ENCODE measurements around the gene COMMD9.
"Not testable (repeated sequence)": the region's sequence is repeated elsewhere in the genome, so short reads cannot be mapped to it uniquely, and the experiment has no call there.

Gene COMMD9

DNA sequence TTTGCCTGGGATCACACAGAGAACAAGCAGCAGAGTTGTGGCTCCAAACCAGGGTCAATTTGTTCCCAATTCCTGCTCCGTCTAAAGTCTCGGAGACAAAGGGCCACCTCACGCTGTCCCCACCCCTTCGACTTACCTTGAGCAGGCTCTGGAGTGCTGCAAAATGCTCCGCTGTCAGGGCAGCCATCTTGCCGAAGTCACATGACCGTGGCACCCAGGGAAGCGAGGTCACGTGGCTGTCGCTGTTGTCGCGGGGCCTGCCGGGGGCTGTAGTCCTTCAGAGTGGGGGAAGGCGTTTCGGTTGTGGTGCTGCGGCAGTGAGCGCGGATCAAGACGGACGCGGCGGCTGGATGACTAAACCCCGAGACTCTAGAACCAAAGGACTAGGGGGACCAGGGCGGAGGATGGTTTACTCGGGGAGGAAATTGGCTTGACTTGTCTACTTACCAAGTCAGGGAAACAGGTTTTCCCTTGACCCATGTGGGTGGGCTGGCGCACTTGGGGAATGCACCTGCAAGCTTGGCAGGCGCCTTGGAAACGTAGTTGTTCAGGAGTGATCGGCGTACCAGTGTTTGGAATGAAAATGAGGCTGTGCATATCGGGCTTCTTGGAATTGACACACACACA lies at the start of gene COMMD9:
Gene COMMD9 (minus strand): TSS at position 199 of the 627 bp plus-strand sequence. CDS start 12 bp downstream, at position 187.
- peak within 1 kb of the TSS; percentile 67 for H3K4me3 ChIP-seq (ENCODE audit: low read depth, low read length)
- TF ChIP-seq, protein P1, sequence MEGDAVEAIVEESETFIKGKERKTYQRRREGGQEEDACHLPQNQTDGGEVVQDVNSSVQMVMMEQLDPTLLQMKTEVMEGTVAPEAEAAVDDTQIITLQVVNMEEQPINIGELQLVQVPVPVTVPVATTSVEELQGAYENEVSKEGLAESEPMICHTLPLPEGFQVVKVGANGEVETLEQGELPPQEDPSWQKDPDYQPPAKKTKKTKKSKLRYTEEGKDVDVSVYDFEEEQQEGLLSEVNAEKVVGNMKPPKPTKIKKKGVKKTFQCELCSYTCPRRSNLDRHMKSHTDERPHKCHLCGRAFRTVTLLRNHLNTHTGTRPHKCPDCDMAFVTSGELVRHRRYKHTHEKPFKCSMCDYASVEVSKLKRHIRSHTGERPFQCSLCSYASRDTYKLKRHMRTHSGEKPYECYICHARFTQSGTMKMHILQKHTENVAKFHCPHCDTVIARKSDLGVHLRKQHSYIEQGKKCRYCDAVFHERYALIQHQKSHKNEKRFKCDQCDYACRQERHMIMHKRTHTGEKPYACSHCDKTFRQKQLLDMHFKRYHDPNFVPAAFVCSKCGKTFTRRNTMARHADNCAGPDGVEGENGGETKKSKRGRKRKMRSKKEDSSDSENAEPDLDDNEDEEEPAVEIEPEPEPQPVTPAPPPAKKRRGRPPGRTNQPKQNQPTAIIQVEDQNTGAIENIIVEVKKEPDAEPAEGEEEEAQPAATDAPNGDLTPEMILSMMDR (IDR thresholded peaks at IDR 0.05; ENCODE audit: low read depth, low read length, missing control alignments) = no peak
- in situ Hi-C loops (cut with HindIII; ENCODE audit: low sequenced_read_pairs) = no loop called here
- DNase-seq (ENCODE audit: low read depth) = peak; percentile 82

DNA sequence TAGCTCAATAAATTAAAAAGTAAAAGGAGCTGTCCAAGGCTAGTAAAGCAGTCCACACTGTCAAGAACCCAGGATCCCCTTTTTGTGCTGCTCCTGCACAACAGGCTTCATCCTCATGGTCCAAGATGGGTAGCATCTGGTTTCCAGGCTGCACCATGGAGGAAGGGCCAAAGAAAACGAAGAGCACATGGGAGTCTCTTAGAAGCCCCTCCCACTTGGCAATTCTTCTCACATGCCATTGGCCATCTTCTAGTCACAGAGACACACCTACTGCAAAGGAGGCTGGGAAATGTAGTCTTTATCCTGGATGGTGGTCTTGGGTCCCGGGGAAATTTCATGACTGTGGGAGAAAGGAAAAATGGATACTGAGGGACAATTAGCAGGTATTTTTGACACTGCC lies 44.7 kb upstream of the COMMD9 start:
- H3K4me3 ChIP-seq (ENCODE audit: low read depth, low read length) = no peak overlapping the region
- DNase-seq (ENCODE audit: low read depth) = no peak
- in situ Hi-C loops (cut with HindIII; ENCODE audit: low sequenced_read_pairs) = no loop called here
- TF ChIP-seq, protein P1 (IDR thresholded peaks at IDR 0.05; ENCODE audit: low read depth, low read length, missing control alignments) = no peak

DNA sequence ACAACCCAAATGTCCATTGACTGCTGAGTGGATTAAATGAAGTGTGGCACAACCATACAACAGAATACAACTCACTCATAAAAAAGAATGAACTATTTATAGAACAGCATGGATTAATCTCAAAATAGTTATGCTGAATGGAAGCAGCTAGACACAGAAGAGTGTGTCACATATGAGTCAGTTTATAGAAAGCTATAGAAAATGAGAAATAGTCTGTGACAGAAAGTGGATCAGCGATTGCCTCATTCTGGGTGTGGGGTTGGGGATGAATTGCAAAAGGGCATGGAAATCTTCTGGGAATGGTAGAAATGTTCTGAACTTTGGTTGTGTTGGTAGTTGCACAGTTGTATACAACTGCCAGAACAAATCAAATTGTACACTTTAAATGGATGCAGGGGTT lies 44.2 kb upstream of the COMMD9 start:
- no peak overlapping the region for H3K4me3 ChIP-seq (ENCODE audit: low read depth, low read length)
- no peak for DNase-seq (ENCODE audit: low read depth)
- TF ChIP-seq, protein P1 (IDR thresholded peaks at IDR 0.05; ENCODE audit: low read depth, low read length, missing control alignments) = no peak
- in situ Hi-C loops (cut with HindIII; ENCODE audit: low sequenced_read_pairs) = no loop called here

DNA sequence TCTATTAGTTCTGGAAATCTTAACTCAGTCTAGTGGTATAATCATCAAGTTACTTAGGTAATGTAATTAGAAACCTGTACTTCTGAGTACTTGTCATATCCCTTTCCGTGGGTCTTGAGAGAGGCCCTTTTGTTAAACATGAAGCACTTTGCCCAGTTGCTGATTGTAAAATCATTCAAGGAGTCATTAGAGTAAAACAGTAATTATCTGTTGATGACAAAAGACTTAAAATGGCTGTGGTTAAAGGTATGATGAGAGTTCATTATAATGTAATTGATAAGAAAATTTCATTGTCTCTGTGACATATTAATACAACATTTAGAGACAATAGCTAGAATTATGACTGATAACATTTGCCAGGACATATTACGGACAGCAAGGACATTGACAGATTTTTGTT lies 41.2 kb upstream of the COMMD9 start:
- TF ChIP-seq, protein P1 (IDR thresholded peaks at IDR 0.05; ENCODE audit: low read depth, low read length, missing control alignments) = no peak
- DNase-seq (ENCODE audit: low read depth) = no peak
- in situ Hi-C loops (cut with HindIII; ENCODE audit: low sequenced_read_pairs) = no loop called here
- no peak overlapping the region for H3K4me3 ChIP-seq (ENCODE audit: low read depth, low read length)

DNA sequence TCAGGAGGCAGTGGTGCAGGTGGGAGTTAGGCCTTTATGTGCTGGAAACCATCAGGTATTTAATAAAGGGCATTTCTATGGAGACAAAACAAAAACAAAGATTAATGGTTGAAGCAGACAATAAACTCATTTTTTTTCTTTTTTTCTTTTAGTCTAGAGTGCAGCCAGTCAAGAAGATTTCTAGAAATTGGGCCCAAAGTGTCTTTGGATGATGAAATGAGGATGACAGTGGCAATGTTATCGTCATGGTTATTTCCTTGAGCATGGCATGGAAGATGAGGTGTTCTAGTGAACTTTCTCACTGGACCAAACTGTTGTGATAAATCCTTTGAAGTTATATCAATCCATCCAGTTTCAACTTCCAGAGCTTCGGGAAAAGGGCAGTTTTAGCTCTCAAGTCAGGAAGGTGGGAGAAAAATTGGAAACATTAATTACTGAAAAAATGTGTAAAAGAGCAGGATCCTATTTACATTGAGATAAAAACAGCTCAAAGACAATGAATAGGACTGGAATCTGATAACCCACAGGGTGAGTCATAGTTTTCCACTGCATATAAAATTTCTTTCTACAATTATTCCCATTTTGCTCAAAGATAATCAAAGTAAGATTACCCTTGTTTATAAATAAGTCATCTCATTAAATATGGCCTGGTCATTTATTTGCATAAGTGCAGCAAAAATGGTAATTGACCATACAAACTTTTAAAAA lies 39.9 kb upstream of the COMMD9 start:
- TF ChIP-seq, protein P1 (IDR thresholded peaks at IDR 0.05; ENCODE audit: low read depth, low read length, missing control alignments) = no peak
- in situ Hi-C loops (cut with HindIII; ENCODE audit: low sequenced_read_pairs) = no loop called here
- H3K4me3 ChIP-seq (ENCODE audit: low read depth, low read length) = no peak overlapping the region
- DNase-seq (ENCODE audit: low read depth) = no peak

DNA sequence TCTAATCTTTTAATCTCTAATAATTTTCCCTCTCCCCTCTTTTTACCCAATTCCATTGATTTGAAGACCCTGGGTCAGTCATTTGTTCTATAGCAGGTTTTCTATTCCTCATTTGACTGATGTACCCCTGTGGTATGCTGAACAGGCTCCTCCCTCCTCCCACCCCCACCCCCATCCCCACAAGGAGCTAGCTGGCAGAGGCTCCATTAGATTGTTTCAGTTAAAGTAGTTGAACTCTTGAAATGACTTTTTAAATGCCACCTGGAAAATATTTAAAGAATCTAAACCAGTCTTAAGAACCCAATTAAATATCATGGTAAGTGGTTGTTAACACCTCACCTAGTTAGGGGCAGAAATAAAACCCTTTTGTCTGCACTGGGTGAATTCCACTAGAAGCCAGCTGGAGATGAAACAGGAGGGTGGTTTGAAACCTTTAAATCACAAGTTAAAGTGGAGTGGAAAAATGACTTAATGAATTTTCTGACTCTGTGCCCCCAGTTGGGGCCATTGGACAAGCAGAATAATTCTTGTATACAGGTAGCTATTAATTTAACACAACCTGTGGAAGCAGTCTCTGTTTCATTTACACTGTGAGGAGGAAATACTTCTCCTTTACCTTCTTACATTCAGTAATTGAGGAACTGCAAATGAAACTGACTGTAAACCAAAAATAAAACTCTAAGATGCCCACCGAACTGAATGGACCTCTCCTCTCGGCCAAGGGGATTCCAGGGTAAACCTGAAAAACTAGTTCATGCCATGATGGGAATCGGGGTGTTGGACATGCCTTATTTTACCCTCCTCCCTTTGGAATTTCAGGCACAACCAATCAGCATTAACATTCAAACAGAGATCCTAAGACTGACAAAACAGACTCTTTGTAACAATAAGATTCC lies 37.5 kb upstream of the COMMD9 start:
- H3K4me3 ChIP-seq (ENCODE audit: low read depth, low read length) = no peak overlapping the region
- in situ Hi-C loops (cut with HindIII; ENCODE audit: low sequenced_read_pairs) = no loop called here
- TF ChIP-seq, protein P1 (IDR thresholded peaks at IDR 0.05; ENCODE audit: low read depth, low read length, missing control alignments) = no peak
- no peak for DNase-seq (ENCODE audit: low read depth)

DNA sequence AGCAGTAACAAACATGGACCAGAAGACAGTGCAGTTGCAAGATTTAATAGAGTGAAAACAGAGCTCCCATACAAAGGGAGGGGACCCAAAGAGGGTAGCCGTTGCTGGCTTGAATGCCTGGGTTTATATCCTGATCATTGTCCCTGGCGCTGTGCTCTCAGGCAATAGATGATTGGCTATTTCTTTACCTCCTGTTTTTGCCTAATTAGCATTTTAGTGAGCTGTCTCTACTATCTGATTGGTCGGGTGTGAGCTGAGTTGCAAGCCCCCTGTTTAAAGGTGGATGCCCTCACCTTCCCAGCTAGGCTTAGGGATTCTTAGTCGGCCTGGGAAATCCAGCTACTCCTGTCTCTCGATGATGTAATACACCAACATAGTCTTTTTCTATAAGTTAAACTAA lies 36.2 kb upstream of the COMMD9 start:
- in situ Hi-C loops (cut with HindIII; ENCODE audit: low sequenced_read_pairs); H3K4me3 ChIP-seq (ENCODE audit: low read depth, low read length); DNase-seq (ENCODE audit: low read depth): not testable (repeated sequence)

DNA sequence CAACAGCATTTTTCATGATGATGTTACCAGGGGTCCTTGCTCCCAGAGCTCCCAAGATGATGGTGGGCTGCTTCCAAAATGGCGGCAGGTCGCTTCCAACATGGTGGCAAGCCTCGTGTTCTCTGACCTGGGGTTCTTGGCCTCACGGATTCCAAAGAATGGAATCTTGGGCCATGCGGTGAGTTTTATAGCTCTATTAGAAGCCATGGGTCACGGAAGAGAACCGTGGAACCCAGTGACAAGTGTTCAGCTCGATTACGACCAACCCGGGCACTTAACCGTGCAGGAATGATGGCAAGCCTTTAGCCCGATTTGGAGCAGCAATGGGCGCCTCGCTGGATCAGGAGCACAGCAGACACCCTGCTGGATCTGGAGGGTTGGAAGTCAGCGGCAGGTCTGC lies 35.7 kb upstream of the COMMD9 start:
- H3K4me3 ChIP-seq (ENCODE audit: low read depth, low read length); DNase-seq (ENCODE audit: low read depth); in situ Hi-C loops (cut with HindIII; ENCODE audit: low sequenced_read_pairs): not testable (repeated sequence)
